Mammary epithelial cell (primary cell): Measurements from ENCODE around the gene TRAPPC3L.

ENCODE experiments used
- EZH2 ChIP-seq: IDR thresholded peaks from 2 replicates; pipeline ENCODE4 v1.6.1; 2012; ENCODE audit warnings: low read length, inconsistent platforms, borderline replicate concordance
- TF ChIP-seq, protein P1 (sequence below), 2 donors: IDR thresholded peaks in 1 of 2; conservative IDR thresholded peaks in 1 of 2; 2 replicates each; pipeline ENCODE4 v1.5.1; 2011 to 2012; ENCODE audit warnings: inconsistent platforms in 2 of 2, low read length in 2 of 2, mild to moderate bottlenecking in 2 of 2, control low read depth in 1 of 2, low read depth in 1 of 2; ENCODE audit not compliant: insufficient read depth in 1 of 2; ENCODE audit errors: extremely low read depth in 1 of 2

- TF ChIP-seq, protein P1, sequence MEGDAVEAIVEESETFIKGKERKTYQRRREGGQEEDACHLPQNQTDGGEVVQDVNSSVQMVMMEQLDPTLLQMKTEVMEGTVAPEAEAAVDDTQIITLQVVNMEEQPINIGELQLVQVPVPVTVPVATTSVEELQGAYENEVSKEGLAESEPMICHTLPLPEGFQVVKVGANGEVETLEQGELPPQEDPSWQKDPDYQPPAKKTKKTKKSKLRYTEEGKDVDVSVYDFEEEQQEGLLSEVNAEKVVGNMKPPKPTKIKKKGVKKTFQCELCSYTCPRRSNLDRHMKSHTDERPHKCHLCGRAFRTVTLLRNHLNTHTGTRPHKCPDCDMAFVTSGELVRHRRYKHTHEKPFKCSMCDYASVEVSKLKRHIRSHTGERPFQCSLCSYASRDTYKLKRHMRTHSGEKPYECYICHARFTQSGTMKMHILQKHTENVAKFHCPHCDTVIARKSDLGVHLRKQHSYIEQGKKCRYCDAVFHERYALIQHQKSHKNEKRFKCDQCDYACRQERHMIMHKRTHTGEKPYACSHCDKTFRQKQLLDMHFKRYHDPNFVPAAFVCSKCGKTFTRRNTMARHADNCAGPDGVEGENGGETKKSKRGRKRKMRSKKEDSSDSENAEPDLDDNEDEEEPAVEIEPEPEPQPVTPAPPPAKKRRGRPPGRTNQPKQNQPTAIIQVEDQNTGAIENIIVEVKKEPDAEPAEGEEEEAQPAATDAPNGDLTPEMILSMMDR (conservative IDR thresholded peaks at IDR 0.05 in 1 of 2, IDR thresholded peaks at IDR 0.05 in 1 of 2; ENCODE audit: extremely low read depth in 1 of 2, insufficient read depth in 1 of 2, low read depth in 1 of 2, low read length in 2 of 2) = no peak
- no peak for TF ChIP-seq EZH2
Observed at GRCh38 chr6:116459927-116460326, 85.6 kb downstream of the TRAPPC3L start.
